Upper lobe of left lung (tissue), 6 donors: ENCODE data around the gene NSL1. TPM values are rescaled to one million over a fixed set of nuclear protein-coding genes. Genes with fewer than 3 reads are reported as not detected.

Experiments
- ATAC-seq, 2 donors: fragments of 200-7000 bp; cut with Tn5 transposase; one replicate each; pipeline ENCODE4 v1.9.1; 2022; ENCODE audit warnings: mild to moderate bottlenecking in 2 of 2, moderate library complexity in 2 of 2; ENCODE audit not compliant: low FRiP score in 2 of 2
- DNase-seq, 2 donors: peaks; one replicate each; pipeline ENCODE4 v3.0.0-alpha.2; 2019 to 2020
- H3K27ac ChIP-seq, 4 donors: fragments of 200-600 bp; sonication (generic); one replicate each; pipeline ENCODE4 v1.5.1; 2016 to 2019
- H3K27me3 ChIP-seq, 4 donors: fragments of 200-600 bp; sonication (generic); one replicate each; pipeline ENCODE4 v1.5.1; 2017 to 2019
- H3K36me3 ChIP-seq, 4 donors: fragments of 200-600 bp; sonication (generic); one replicate each; pipeline ENCODE4 v1.5.1; 2016 to 2019
- H3K4me1 ChIP-seq, 4 donors: fragments of 200-600 bp; sonication (generic); one replicate each; pipeline ENCODE4 v1.5.1; 2018 to 2019
- H3K4me3 ChIP-seq, 4 donors: fragments of 200-600 bp; sonication (generic); one replicate each; pipeline ENCODE4 v1.5.1; 2017 to 2019; ENCODE audit warnings: mild to moderate bottlenecking in 2 of 4, moderate library complexity in 1 of 4
- H3K9me3 ChIP-seq, 4 donors: fragments of 200-600 bp; sonication (generic); one replicate each; pipeline ENCODE4 v1.5.1; 2018 to 2019
- EP300 ChIP-seq, 4 donors: sonication (generic); formaldehyde crosslinking; IDR thresholded peaks; one replicate each; pipeline ENCODE4 v1.5.1; 2017; ENCODE audit warnings: antibody characterized with exemption in 4 of 4, control low read depth in 2 of 4
- POLR2A ChIP-seq, 4 donors: fragments of 450-650 bp; IDR thresholded peaks; one replicate each; pipeline ENCODE4 v1.5.1; 2016 to 2017; ENCODE audit warnings: antibody characterized with exemption in 4 of 4, mild to moderate bottlenecking in 2 of 4
- POLR2AphosphoS5 ChIP-seq, 2 donors: sonication (generic); formaldehyde crosslinking; IDR thresholded peaks; one replicate each; pipeline ENCODE4 v1.5.1; 2017; ENCODE audit warnings: antibody characterized with exemption in 2 of 2
- WGBS, 2 donors: methylation state at CpG; one replicate each; pipeline ENCODE4 v1.1.5; 2017 to 2018; 5-methylcytosine and 5-hydroxymethylcytosine counted together
- total RNA-seq, 6 donors: library from RNA; depleted of rRNA in 4 of 6; stranded (reverse); fragments of >200 nt in 4 of 6; gene quantifications; one replicate each; pipeline versions ENCODE4 v1.1.0 to v1.2.1, GENCODE V29; 2016 to 2021
- TF ChIP-seq, protein P1 (sequence below), 6 experiments: fragments of 450-650 bp in 4 of 6; fragments of 200-600 bp in 2 of 6; sonication (generic) in 2 of 6; IDR thresholded peaks; one replicate each; pipeline ENCODE4 v1.5.1; 2016 to 2019; ENCODE audit warnings: antibody characterized with exemption in 6 of 6
- donor health status: DM: no; HTN: no; CAD: no; lungs with moderate emphysema.
- donor health status: DM: no; HTN: yes; CAD: no; lungs with severe emphysema.

The NSL1 gene
- total RNA-seq, 6 donors from 2014 or later: 26.5 to 44.5 (median 34.1) TPM

DNA sequence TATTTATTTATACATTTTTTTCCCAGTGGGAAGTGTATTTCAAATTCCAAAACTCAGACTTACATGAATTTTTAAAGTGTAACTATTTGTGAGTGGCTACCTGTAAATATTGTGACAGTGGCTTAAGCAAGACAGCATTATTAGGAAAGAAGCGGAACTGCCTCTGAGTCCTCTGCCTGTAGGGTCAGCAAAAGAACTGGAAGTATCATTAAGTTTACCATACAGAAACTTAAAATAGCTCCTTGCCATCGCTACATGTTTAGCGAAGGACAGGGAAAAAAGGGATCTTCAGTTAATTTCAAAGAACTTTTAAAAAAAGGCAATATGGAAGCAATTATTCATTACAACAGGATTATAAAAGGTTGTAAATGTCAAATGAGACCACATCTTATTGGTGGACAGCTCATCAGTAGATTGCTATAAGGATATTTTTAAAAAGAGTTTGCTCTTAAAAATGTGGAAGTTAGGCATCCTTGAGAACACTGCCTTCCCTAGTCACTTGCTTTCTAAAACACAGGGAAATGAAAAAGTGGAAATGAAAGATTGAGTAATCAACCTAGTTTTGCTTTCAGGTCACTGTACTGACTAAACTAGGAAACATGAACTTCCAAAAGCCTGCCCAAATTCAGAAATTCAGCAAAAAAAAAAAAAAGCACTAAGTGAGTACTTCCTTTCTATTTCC lies 39.2 kb downstream of the NSL1 start:
- Histone ChIP-seq H3K27ac (peak overlapping the region; percentile 15 to 70 (median 34)), H3K4me3 (peak overlapping the region in 2 of 4 donors; percentile 21 to 22), H3K27me3 (no peaks in the 10 kb centered on the region)

DNA sequence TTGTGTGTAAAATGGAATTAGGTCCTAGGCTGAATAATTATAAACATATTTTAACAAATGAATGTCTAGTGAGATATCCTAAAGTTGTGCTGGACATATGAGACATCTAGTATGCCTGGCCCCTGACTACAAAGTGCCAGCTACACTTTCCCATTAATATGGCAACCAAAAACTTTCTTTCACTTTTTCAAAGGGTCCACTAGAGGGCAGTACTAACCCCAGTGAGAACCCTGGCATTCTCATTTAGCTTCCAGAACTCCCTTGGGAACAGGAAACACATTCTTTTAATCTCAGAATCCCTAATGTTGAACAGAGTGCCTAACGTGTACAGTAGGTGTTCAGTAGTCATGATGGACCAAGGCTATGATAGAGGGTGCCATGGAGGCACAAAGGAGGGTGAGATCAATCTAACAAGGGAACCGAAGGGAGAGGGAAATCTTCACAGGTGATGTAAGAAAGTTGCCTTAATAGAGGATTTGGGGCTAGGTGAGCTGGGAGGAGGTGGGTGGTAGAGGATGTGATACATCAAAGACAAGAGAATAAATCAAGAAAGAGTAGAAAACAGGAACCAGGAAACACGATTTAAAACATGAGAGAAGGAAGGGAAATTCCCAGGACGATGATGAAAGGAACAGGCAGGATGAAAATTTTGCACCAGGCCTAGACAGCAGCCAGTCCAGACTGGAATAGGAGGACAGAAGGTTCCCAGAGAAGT lies 41.6 kb downstream of the NSL1 start:
- no peaks in the 10 kb centered on the region for H3K36me3 ChIP-seq
- DNase-seq: no peak
- H3K27ac ChIP-seq: peak overlapping the region in 2 of 4 donors; percentile 40 to 46
- H3K27me3 ChIP-seq: no peaks in the 10 kb centered on the region
- H3K4me1 ChIP-seq: peaks cover 17 to 42% (median 33%) of the 10 kb centered on the region in 4 donors
- ATAC-seq: peak; percentile 70 to 77
- no peak overlapping the region for H3K4me3 ChIP-seq
- no peak for TF ChIP-seq POLR2AphosphoS5 (IDR thresholded peaks at IDR 0.05)
- TF ChIP-seq, protein P1, sequence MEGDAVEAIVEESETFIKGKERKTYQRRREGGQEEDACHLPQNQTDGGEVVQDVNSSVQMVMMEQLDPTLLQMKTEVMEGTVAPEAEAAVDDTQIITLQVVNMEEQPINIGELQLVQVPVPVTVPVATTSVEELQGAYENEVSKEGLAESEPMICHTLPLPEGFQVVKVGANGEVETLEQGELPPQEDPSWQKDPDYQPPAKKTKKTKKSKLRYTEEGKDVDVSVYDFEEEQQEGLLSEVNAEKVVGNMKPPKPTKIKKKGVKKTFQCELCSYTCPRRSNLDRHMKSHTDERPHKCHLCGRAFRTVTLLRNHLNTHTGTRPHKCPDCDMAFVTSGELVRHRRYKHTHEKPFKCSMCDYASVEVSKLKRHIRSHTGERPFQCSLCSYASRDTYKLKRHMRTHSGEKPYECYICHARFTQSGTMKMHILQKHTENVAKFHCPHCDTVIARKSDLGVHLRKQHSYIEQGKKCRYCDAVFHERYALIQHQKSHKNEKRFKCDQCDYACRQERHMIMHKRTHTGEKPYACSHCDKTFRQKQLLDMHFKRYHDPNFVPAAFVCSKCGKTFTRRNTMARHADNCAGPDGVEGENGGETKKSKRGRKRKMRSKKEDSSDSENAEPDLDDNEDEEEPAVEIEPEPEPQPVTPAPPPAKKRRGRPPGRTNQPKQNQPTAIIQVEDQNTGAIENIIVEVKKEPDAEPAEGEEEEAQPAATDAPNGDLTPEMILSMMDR (IDR thresholded peaks at IDR 0.05): peak; percentile 43 to 72 (median 59)
- H3K9me3 ChIP-seq: no peaks in the 10 kb centered on the region
- WGBS, 2 donors: 26 to 39% methylated on average over 4 of the region's 4 CpGs

More for the DNA sequence above, 39.2 kb downstream of the NSL1 start:
- Histone ChIP-seq H3K9me3 (no peaks in the 10 kb centered on the region), H3K4me1 (peaks cover 17 to 42% (median 34%) of the 10 kb centered on the region in 4 donors), H3K36me3 (peaks cover 0 to 4% (median 0%) of the 10 kb centered on the region in 4 donors)
- DNase-seq: no peak
- WGBS, 2 donors: 47 to 75% methylated on average over 3 of the region's 3 CpGs
- TF ChIP-seq, protein P1 (IDR thresholded peaks at IDR 0.05): no peak
- TF ChIP-seq POLR2A (IDR thresholded peaks at IDR 0.05) (no peak), EP300 (IDR thresholded peaks at IDR 0.05) (no peak), POLR2AphosphoS5 (IDR thresholded peaks at IDR 0.05) (no peak)
- ATAC-seq: peak in 1 of 2 donors; percentile 88

DNA sequence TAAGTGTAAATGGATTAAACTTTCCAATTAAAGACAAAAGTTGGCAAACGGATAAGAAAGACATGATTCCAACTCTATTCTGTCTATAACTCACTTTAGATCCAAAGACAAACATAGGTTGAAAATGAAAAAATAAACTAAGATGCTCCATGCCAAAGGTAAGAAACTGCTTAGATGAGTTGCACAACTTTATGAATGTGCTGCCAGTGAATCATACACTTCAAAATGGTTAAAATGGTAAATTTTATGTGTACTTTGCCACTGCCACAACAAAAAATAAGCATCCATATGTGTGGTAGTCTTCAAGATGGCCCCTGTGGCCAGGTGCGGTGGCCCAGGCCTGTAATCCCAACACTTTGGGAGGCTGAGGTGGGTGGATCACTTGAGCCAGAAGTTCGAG lies 45.0 kb downstream of the NSL1 start:
- WGBS, 2 donors: 92 to 96% methylated on average over 2 to 3 of the region's 3 CpGs
- Histone ChIP-seq H3K27me3 (no peaks in the 10 kb centered on the region), H3K36me3 (no peaks in the 10 kb centered on the region), H3K4me1 (peaks cover 6 to 13% (median 11%) of the 10 kb centered on the region in 4 donors), H3K9me3 (no peaks in the 10 kb centered on the region), H3K27ac (no peak overlapping the region), H3K4me3 (no peak overlapping the region)
- no peak for TF ChIP-seq POLR2A (IDR thresholded peaks at IDR 0.05)
- TF ChIP-seq POLR2AphosphoS5 (IDR thresholded peaks at IDR 0.05): no peak
- no peak for TF ChIP-seq EP300 (IDR thresholded peaks at IDR 0.05)
- DNase-seq: no peak
- no peak for ATAC-seq

DNA sequence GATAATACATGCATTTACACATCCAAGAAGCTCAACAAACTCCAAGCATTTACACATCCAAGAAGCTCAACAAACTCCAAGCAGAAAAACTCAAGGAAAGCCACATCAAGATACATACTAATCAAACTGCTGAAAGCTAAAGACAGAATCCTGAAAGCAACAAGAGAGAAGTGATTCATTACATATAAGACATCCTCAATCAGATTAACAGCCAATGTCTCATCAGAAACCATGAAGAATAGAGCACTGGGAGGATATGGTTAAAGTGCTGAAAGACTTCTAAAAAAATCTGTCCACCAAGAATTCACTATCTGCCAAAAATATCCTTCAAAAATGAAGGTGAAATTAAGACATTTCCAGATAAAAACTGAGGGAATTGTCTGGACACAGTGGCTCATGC lies 46.3 kb downstream of the NSL1 start:
- ATAC-seq (no peak), DNase-seq (no peak)
- H3K27me3 ChIP-seq: no peaks in the 10 kb centered on the region

DNA sequence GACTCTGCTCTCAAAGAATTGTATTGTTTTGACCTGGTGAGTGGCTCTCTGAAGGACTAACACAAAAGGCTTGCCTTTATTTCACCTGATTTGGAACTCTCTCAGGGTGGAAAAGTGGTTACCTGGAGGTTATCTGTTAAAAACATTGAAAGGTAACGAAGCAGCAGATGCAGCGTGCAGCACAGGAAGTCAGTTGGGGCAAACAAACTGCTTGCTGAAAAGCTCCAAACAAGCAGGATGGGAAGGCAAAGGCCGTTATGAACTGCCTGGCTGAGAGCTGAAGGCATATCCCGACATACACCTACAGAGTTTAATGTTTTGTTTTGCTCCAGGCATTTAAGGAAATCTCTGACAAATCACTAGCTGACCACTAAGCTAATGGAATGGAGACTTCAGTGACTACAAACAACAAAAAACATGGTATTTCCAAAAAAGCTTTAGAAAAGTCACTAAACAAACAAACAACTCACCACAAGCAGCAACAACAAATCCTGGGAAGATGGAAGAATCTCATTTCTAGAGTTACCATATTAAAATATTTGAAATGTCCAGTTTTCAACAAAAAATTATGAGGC lies 47.6 kb downstream of the NSL1 start:
- Histone ChIP-seq H3K4me1 (no peaks in the 10 kb centered on the region), H3K9me3 (no peaks in the 10 kb centered on the region), H3K36me3 (no peaks in the 10 kb centered on the region), H3K27me3 (no peaks in the 10 kb centered on the region), H3K27ac (no peak overlapping the region), H3K4me3 (no peak overlapping the region)
- DNase-seq (no peak), ATAC-seq (no peak)
- 89 to 95% methylated on average over 4 of the region's 4 CpGs for WGBS, 2 donors
- TF ChIP-seq EP300 (IDR thresholded peaks at IDR 0.05) (no peak), POLR2A (IDR thresholded peaks at IDR 0.05) (no peak), POLR2AphosphoS5 (IDR thresholded peaks at IDR 0.05) (no peak)
- TF ChIP-seq, protein P1 (IDR thresholded peaks at IDR 0.05): no peak

More for the DNA sequence above, 46.3 kb downstream of the NSL1 start:
- Histone ChIP-seq H3K9me3 (no peaks in the 10 kb centered on the region), H3K4me1 (peaks cover 5 to 9% (median 8%) of the 10 kb centered on the region in 4 donors), H3K4me3 (no peak overlapping the region), H3K36me3 (no peaks in the 10 kb centered on the region), H3K27ac (no peak overlapping the region)
- TF ChIP-seq POLR2AphosphoS5 (IDR thresholded peaks at IDR 0.05) (no peak), EP300 (IDR thresholded peaks at IDR 0.05) (no peak), POLR2A (IDR thresholded peaks at IDR 0.05) (no peak)
- TF ChIP-seq, protein P1 (IDR thresholded peaks at IDR 0.05): no peak
